GM12891 (cell line): Measurements from ENCODE around the gene SLC12A6.

Experiments used
- DNase-seq: peaks from one replicate; pipeline ENCODE4 v3.0.0; 2011; ENCODE audit warnings: low spot score; ENCODE audit not compliant: insufficient read length
- FAIRE-seq: peaks from 2 replicates; lab custom pipeline; 2011; peaks lifted over from hg19 to GRCh38; lab: Jason Lieb, UNC
- PAX5 ChIP-seq: IDR thresholded peaks from 2 replicates; pipeline ENCODE4 v1.6.1; 2011; ENCODE audit warnings: low read length, moderate library complexity, mild to moderate bottlenecking; ENCODE audit not compliant: insufficient read depth, severe bottlenecking
- POLR2A ChIP-seq: IDR thresholded peaks from 2 replicates; pipeline ENCODE4 v1.6.1; 2011; ENCODE audit warnings: low read depth, low read length, control low read depth
- POLR2AphosphoS5 ChIP-seq: IDR thresholded peaks from 2 replicates; pipeline ENCODE4 v1.6.1; 2011; ENCODE audit warnings: low read depth, low read length, control low read depth
- POU2F2 ChIP-seq: IDR thresholded peaks from 2 replicates; pipeline ENCODE4 v1.6.1; 2011; ENCODE audit warnings: low read depth, mild to moderate bottlenecking, control low read depth, low read length, moderate library complexity
- SPI1 ChIP-seq: IDR thresholded peaks from 2 replicates; pipeline ENCODE4 v1.6.1; 2011; ENCODE audit warnings: low read depth, low read length, control low read depth
- TAF1 ChIP-seq: IDR thresholded peaks from 2 replicates; pipeline ENCODE4 v1.6.1; 2011; ENCODE audit warnings: low read depth, low read length, control low read depth

SLC12A6 gene

DNA sequence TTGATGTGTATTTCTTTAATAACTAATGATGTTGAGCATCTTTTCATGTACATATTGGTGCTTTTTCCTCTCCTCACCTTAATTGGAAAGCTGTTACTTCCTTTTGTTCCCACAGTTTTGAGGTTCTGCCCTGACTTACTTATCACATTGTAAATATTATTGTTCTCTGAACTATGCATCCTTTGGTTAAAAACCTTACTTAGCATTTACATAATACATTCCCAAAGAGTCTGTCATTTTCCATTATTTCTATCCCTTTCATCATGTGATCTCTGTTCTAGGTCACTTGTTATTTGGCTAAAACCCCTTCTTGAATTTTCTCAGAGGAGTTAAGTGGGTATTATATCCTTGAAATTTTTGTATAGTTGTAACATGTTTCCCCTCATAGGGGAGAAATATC lies 33.0 kb downstream of the SLC12A6 start:
- no peak for TF ChIP-seq POU2F2
- TF ChIP-seq POLR2A, result no peak
- no peak for TF ChIP-seq SPI1
- no peak for TF ChIP-seq TAF1
- no peak for TF ChIP-seq POLR2AphosphoS5
- no peak for TF ChIP-seq PAX5
- no peak for FAIRE-seq
- no peak for DNase-seq

DNA sequence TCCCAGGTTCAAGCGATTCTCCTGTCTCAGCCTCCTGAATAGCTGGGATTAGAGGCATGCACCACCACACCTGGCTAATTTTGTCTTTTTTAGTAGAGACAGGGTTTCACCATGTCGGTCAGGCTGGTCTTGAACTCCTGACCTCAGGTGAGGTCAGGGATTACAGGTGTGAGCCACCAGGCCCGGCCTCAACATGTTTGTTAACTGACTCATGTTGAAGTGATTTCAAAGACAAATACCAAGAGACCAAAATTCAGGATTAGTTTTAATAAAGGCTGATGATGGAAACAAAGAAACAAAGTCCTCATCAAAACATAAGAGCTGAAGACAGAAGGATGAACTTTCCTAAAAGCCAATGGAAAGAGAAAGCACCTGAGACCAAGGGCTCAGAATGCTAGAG lies 36.5 kb downstream of the SLC12A6 start:
- FAIRE-seq (no peak), DNase-seq (no peak)
- TF ChIP-seq POU2F2 (no peak), SPI1 (no peak), POLR2AphosphoS5 (no peak), TAF1 (no peak), PAX5 (no peak), POLR2A (no peak)

DNA sequence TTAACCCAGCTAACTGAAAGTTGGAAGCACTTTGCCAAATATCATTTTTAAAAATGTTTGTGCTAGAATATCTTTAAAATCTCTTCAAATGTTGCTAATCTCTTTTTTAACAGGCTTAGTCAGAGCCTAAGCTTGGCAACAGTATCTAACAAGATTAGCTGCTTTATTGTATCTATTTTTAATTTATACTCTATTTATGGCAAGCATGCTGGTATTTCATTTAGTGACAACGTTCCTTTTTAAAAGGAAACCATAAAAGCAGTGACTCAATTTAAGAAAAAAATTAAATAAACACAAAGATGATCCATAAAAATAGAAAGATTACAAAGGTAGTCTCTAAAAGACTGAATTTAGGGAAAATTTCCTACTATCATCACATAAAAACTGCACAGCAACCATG lies 40.5 kb downstream of the SLC12A6 start:
- TF ChIP-seq POU2F2 (no peak), PAX5 (no peak), SPI1 (no peak), TAF1 (no peak), POLR2AphosphoS5 (no peak), POLR2A (no peak)
- FAIRE-seq (no peak), DNase-seq (no peak)

DNA sequence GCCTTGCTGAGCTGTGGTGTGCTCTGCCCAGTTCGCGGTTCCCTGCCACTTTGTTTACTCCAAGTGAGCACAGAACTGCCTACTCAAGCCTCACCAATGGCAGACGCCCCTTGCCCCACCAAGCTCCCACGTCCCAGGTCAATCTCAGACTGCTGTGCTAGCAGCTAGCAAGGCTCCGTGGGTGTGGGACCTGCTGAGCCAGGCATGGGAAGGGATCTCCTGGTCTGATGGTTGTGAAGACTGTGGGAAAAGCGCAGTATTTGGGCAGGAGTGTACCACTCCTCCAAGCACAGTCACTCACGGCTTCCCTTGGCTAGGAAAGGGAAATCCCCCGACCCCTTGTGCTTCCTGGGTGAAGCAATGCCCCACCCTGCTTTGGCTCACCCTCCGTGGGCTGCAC lies 45.0 kb downstream of the SLC12A6 start:
- TF ChIP-seq TAF1 (no peak), POU2F2 (no peak)
- DNase-seq (no peak), FAIRE-seq (no peak)

DNA sequence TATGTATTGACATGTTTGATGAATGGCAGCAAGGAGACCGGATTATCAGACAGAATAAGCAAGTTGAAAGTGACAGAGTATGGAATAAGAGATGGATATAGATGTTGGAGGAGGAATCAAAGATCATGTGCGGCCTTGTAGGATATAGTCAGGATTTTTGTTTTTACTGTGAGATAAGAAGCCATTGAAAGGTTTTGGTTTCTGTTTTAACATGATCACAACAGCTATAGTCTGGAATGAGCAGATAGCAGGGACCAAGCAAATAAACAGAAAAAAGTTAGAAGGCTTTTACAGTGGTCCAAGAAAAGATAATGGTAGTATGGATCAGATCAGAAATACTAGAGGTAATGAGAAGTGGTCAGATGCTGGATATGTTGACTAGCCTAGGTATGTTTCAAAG lies 52.6 kb downstream of the SLC12A6 start:
- FAIRE-seq (no peak), DNase-seq (no peak)
- TF ChIP-seq POLR2A, result no peak

DNA sequence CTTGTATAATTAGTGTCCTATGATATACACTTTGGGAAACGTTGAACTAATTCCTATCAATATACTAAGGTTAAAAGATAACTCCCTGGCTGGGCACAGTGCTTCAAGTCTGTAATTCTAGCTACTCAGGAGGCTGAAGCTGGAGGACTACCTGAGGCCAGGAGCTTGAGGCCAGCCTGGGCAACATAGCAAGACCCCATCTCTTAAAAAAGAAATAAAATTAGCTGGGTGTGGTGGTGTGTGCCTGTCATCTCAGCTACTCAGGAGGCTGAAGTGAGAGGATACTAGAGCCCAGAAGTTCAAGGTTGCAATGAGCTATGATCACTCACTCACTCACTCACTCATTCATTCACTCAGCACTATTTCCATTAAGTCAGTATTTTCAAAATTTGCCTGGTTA lies 55.2 kb downstream of the SLC12A6 start:
- no peak for DNase-seq
- FAIRE-seq, result peak; percentile 50
- no peak for TF ChIP-seq POU2F2
- TF ChIP-seq PAX5, result no peak
- no peak for TF ChIP-seq POLR2A
- TF ChIP-seq SPI1, result no peak
- TF ChIP-seq TAF1, result no peak
- TF ChIP-seq POLR2AphosphoS5, result no peak

DNA sequence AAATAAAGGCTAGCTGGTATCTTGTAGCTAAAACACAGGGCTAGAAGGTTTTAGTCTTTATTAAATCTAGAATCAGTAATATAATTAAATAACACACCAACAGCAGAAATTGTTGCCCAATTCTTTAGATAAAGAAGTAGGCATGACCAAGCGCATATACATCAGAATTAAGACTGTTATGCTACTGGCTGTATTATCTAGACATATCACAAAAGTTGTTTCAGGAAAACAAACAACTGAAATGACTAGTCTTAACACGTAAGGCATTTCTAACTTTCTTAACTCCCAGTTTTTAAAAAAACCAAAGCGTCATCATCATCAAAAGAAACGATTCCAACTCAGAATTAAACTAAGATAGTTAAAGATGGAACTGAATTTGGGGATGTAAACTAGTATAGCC lies 57.4 kb downstream of the SLC12A6 start:
- FAIRE-seq (no peak), DNase-seq (no peak)
- TF ChIP-seq POLR2AphosphoS5 (no peak), POU2F2 (no peak), TAF1 (no peak), SPI1 (no peak), POLR2A (no peak), PAX5 (no peak)

DNA sequence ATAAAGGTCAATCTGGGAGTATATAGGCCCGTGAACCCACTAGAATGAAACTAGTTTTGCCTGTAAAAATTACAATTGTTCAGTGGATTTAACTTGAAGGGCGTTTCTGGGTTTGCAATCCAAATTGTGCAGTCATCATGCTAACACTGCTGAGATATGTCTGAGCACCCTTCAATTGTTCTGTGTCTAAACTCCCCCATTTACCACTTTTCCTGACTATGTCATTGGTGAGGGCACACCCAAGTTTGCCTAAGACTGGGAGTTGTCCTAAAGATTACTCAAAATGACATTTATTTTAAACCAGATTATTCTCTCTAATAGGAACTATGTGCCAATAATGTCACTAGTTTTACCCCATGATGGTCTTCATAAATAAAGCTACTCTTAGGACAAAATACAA lies 58.2 kb downstream of the SLC12A6 start:
- TF ChIP-seq SPI1 (no peak), PAX5 (no peak), POU2F2 (no peak), POLR2A (no peak), POLR2AphosphoS5 (no peak), TAF1 (no peak)
- DNase-seq (no peak), FAIRE-seq (peak; percentile 13)

DNA sequence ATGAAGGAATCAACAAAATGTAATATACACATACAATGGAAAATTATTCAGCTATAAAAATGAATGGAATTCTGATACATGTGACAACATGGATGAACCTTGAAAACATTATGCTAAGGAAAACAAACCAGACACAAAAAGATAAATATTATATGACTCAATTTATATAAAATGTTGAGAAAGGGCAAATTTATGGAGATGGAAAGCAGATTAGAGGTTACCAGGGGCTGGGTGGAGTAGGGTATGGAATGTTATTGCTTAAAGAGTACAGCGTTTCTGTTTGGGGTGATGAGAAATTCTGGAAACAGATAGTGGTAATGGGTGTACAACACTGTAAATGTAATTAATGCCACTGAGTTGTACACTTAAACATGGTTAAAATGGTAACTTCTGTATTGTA lies 61.9 kb downstream of the SLC12A6 start:
- TF ChIP-seq POLR2A, result no peak
- TF ChIP-seq PAX5, result no peak
- no peak for TF ChIP-seq TAF1
- no peak for TF ChIP-seq SPI1
- TF ChIP-seq POU2F2, result no peak
- no peak for TF ChIP-seq POLR2AphosphoS5
- DNase-seq (no peak), FAIRE-seq (no peak)

DNA sequence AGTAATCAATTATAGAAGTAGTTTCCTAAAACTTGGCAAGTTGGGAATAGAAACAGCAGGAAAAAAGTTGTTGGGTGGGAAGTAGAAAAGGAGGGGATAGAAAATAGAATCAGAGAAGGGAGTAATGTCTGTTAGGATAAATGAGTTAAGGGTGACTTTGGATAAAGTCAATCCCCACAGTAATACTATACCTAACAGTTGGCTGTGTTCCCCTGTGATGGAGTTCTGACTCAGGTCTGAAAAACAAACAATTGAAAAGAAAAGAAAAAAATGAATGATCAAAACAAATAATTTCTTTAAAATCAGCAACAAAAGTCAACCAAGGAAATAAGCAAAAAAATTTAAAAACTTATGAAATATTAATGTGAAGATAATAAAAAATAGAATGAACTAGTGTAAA lies 62.4 kb downstream of the SLC12A6 start:
- FAIRE-seq, result no peak
- TF ChIP-seq TAF1 (no peak), POLR2A (no peak), POLR2AphosphoS5 (no peak), POU2F2 (no peak), PAX5 (no peak), SPI1 (no peak)
- no peak for DNase-seq

DNA sequence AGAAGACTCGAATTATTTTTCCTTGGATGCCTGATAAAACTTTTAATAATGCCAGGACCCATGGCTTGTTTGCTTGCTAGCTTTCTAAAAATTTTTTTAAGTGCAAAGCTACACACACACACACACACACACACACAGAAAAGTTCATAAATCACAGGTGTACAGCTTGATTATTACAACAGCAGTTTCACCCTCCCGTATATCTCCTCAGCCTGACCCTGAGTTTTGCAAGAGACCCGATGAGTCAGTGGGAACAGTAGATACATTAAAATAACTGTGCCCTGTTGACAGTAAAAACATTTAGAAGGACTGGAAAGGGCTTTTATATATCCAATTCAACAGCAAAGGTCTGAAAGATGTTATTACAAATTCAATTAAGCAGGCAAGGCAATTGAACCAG lies 66.1 kb downstream of the SLC12A6 start:
- no peak for FAIRE-seq
- no peak for DNase-seq
- TF ChIP-seq TAF1 (no peak), POLR2A (no peak), PAX5 (no peak), POU2F2 (no peak)
